ENCODE measurements around the gene ITIH4. TPM values are rescaled to one million over a fixed set of nuclear protein-coding genes. Genes with fewer than 3 reads are reported as not detected.

ITIH4 gene
- total RNA-seq, 1 donor from 2014 or later = 23.7 TPM

DNA sequence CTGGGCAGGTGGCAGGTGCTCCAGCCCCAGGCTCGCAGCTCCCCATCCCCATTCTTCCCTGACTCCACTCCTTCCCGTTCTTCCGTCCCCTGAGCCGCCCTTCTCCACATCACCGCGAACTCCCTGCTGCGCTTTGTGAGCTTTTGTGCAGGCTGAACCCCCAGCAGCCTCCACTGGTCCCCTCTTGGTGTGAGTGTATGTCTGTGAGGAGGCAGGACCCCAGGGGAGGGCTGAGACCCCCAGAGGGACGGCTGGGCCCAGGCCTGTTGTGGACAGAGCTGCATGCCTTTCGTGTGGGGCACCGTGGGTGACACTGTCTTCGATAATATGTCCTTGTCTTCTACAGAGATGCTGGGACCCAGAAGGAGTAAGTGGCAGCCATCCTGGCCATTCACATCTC lies 43.2 kb downstream of the ITIH4 start:
- H3K9me3 ChIP-seq = no peaks in the 10 kb centered on the region
- TF ChIP-seq CTCF (IDR thresholded peaks at IDR 0.05) = no peak
- ATAC-seq = no peak
- H3K27ac ChIP-seq = no peak overlapping the region
- no peak overlapping the region for H3K4me3 ChIP-seq
- H3K27me3 ChIP-seq (ENCODE audit: low read depth) = no peaks in the 10 kb centered on the region
- no peaks in the 10 kb centered on the region for H3K36me3 ChIP-seq
- peak; percentile 28 for DNase-seq
- intact Hi-C loops (cut with DNase I) = no loop called here
- H3K4me1 ChIP-seq = no peaks in the 10 kb centered on the region

- Histone ChIP-seq H3K36me3 (no peaks in the 10 kb centered on the region), H3K27ac (no peak overlapping the region), H3K27me3 (ENCODE audit: low read depth) (no peaks in the 10 kb centered on the region), H3K4me3 (no peak overlapping the region), H3K9me3 (no peaks in the 10 kb centered on the region), H3K4me1 (no peaks in the 10 kb centered on the region)
- ATAC-seq (no peak), DNase-seq (peak; percentile 35)
- TF ChIP-seq CTCF (IDR thresholded peaks at IDR 0.05) = no peak
- intact Hi-C loops (cut with DNase I) = no loop called here
Measured at GRCh38 chr3:52786330-52787215, 43.9 kb downstream of the ITIH4 start.

DNA sequence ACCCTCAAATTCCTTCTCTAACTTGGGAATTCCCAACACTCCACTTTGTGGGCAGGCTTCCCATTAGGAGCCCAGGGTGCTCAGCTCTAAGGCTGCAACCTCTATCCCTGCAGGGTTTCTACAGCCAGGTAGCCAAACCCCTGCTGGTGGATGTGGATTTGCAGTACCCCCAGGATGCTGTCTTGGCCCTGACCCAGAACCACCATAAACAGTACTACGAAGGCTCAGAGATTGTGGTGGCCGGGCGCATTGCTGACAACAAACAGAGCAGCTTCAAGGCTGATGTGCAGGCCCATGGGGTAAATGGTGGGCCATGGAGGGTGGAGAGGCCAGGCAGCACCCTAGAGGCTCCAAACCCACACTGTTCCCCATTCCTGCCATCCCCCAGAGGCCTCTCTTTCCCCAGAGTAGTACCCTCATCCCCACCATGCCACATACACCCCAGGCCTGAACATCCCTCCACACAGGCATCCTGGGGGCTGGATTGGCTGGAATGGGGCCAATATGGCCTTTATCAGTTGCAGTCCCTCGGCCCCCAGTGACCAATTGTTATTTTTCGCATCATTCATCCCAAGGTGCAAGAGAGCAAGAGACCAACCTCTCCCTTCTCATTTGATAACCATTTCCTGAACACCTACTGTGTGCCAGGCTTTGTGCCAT lies 45.4 kb downstream of the ITIH4 start:
- intact Hi-C loops (cut with DNase I) = no loop called here
- Histone ChIP-seq H3K4me1 (no peaks in the 10 kb centered on the region), H3K9me3 (no peaks in the 10 kb centered on the region), H3K27me3 (ENCODE audit: low read depth) (no peaks in the 10 kb centered on the region), H3K4me3 (no peak overlapping the region), H3K27ac (no peak overlapping the region), H3K36me3 (no peaks in the 10 kb centered on the region)
- no peak for ATAC-seq
- TF ChIP-seq CTCF (IDR thresholded peaks at IDR 0.05) = no peak
- peak; percentile 26 for DNase-seq

DNA sequence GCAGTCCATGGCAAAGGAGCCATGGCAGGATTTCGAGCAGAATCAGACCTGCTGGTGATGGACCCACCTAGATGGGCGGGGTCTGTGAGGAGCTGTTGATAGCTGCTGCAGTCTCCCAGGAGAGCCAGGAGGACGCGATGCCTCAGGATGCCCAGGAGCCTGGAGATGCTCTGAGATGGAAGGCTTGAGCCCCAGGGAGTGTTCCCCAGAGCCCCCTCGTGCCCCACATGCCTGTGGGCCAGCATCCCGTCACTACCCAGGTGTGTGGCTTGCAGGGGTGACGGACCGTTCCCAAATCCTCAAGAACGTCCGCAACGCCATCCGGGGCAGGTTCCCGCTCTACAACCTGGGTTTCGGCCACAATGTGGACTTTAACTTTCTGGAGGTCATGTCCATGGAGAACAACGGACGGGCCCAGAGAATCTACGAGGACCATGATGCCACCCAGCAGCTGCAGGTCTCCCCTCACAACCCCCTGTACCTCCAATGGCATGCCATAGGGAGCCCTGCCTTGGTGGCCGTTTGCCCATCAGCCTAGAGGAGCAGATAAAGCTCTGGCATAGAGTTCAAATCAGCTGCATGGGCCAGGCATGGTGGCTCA lies 46.4 kb downstream of the ITIH4 start:
- H3K9me3 ChIP-seq = no peaks in the 10 kb centered on the region
- no peaks in the 10 kb centered on the region for H3K27me3 ChIP-seq (ENCODE audit: low read depth)
- H3K4me3 ChIP-seq = no peak overlapping the region
- DNase-seq = peak; percentile 30
- intact Hi-C loops (cut with DNase I) = no loop called here
- TF ChIP-seq CTCF (IDR thresholded peaks at IDR 0.05) = no peak
- H3K27ac ChIP-seq = no peak overlapping the region
- no peak for ATAC-seq
- no peaks in the 10 kb centered on the region for H3K36me3 ChIP-seq
- H3K4me1 ChIP-seq = no peaks in the 10 kb centered on the region

DNA sequence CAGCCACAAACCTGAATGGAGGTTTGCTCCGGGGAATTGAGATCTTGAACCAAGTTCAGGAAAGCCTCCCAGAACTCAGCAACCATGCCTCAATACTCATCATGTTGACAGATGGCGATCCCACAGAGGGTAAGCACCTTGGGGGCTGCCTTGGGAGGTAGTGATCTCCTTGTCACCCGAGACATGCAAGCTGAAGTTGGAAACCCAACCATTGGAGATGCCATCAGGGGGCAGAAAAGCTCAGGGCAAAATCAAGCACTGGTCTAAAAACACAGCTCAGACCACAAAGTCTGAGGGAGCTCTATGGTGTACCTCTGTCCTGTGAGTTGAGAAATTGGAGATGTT lies 47.3 kb downstream of the ITIH4 start:
- H3K36me3 ChIP-seq = no peaks in the 10 kb centered on the region
- TF ChIP-seq CTCF (IDR thresholded peaks at IDR 0.05) = no peak
- no peaks in the 10 kb centered on the region for H3K4me1 ChIP-seq
- ATAC-seq (no peak), DNase-seq (no peak)
- H3K4me3 ChIP-seq = no peak overlapping the region
- H3K27me3 ChIP-seq (ENCODE audit: low read depth) = no peaks in the 10 kb centered on the region
- intact Hi-C loops (cut with DNase I) = no loop called here
- H3K9me3 ChIP-seq = no peaks in the 10 kb centered on the region
- no peak overlapping the region for H3K27ac ChIP-seq
